HepG2 (cell line): ENCODE results near the gene GNB1. TPM values are rescaled to one million over a fixed set of nuclear protein-coding genes. Genes with fewer than 3 reads are reported as not detected.

Experiments used
- EP300 ChIP-seq, 3 experiments: sonication (generic) in 1 of 3; formaldehyde crosslinking in 1 of 3; IDR thresholded peaks; 2 replicates each; pipeline versions ENCODE4 v1.5.1 to v1.6.1; 2011 to 2020; ENCODE audit warnings: low read depth in 2 of 3, low read length in 2 of 3, borderline replicate concordance in 1 of 3, improper control_type of control experiment in 1 of 3, mild to moderate bottlenecking in 1 of 3, missing genetic modification reagents in 1 of 3, moderate library complexity in 1 of 3
- RXRA ChIP-seq: sonication (generic); formaldehyde crosslinking; IDR thresholded peaks from 2 replicates; pipeline ENCODE4 v1.5.1; 2020; ENCODE audit warnings: missing genetic modification reagents
- SRSF1 ChIP-seq: fragments of 200-400 bp; formaldehyde crosslinking; optimal IDR thresholded peaks from 2 replicates; pipeline ENCODE3; 2017; ENCODE audit warnings: mild to moderate bottlenecking, low read depth, low read length, moderate library complexity
- ZNF274 ChIP-seq: sonication (generic); formaldehyde crosslinking; IDR thresholded peaks from 2 replicates; pipeline ENCODE4 v1.5.1; 2020; ENCODE audit warnings: mild to moderate bottlenecking, missing genetic modification reagents
- ZSCAN25 ChIP-seq: sonication (generic); formaldehyde crosslinking; IDR thresholded peaks from 2 replicates; pipeline ENCODE4 v1.8.0; 2022; ENCODE audit warnings: mild to moderate bottlenecking, missing genetic modification reagents
- polyA plus RNA-seq, 8 experiments: library from polyadenylated mRNA; depleted of rRNA in 3 of 8; stranded (reverse) in 7 of 8; unstranded in 1 of 8; fragments of >200 nt; fragmentation: Illumina TruSeq in 4 of 8; extraction: Trizol in 4 of 8; gene quantifications; 2 replicates each; pipeline versions ENCODE4 v1.2.1 to v1.2.3, GENCODE V29; 2011 to 2016; ENCODE audit warnings: low read depth in 4 of 8, missing spikeins in 1 of 8, mixed read lengths in 1 of 8; ENCODE audit not compliant: insufficient read depth in 1 of 8
- total RNA-seq, 5 experiments: library from RNA; depleted of rRNA; stranded (reverse); fragments of >200 nt; fragmentation: Illumina TruSeq; extraction: Trizol; gene quantifications; 2 replicates each; pipeline ENCODE4 v1.2.3, GENCODE V29; 2016; ENCODE audit warnings: low read depth in 1 of 5
- TF ChIP-seq, protein P1 (sequence below): fragments of 450-650 bp; IDR thresholded peaks from 2 replicates; pipeline ENCODE4 v1.6.1; 2016
- TF ChIP-seq, protein P2 (sequence below): IDR thresholded peaks from 2 replicates; pipeline ENCODE4 v1.4.0; 2020; ENCODE audit warnings: mild to moderate bottlenecking, missing genetic modification reagents

Gene GNB1
- total and polyA plus RNA-seq, 2 of the 13 experiments (the other 11 are each of a cell fraction or from before 2014, with no cell fraction given) = 66.2 to 327 TPM

DNA sequence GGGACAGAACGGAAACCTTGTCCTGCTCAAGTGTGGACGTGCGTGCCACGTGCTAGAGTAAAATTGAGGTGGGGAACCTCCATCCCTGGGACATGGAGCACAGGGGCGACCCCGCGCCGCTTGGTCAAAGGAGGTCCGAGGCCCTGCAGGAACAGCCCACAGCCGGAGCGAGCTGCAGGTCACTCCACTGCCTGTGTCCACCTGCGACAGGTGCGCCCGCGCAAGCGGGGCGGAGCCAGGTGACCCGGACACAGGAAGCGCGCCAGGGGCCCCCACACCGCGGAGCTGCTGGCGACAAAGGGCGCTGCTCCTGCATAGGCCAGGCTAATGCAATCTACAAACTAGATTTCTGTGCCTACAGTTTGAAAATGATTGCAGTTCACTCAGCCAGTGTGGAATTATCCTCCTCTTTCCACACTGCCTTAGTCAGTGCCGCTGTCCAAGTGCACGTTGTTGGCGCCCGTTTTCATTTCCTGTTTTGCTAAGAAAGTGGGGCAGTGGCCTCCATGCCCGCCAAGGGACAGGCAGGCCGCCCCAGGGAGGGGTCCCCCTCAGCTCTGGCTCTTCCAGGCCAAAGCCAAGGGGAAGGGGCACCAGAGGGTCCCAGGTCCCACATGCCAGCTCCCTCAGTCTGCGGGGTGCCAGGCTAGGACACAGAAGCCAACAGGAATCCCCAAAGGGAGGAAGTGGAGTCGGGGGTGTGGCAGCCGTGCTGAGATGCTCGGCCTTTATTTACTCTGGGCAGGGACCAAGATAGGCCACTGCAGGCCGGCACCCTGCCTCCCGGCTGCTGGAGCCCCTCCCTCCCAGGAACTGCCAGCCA is 108.3 kb downstream of the GNB1 start (continued):
- TF ChIP-seq, protein P1, sequence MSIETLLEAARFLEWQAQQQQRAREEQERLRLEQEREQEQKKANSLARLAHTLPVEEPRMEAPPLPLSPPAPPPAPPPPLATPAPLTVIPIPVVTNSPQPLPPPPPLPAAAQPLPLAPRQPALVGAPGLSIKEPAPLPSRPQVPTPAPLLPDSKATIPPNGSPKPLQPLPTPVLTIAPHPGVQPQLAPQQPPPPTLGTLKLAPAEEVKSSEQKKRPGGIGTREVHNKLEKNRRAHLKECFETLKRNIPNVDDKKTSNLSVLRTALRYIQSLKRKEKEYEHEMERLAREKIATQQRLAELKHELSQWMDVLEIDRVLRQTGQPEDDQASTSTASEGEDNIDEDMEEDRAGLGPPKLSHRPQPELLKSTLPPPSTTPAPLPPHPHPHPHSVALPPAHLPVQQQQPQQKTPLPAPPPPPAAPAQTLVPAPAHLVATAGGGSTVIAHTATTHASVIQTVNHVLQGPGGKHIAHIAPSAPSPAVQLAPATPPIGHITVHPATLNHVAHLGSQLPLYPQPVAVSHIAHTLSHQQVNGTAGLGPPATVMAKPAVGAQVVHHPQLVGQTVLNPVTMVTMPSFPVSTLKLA = 0 out of 2 replicates have a peak, but pooled peaks have one; percentile 31
- TF ChIP-seq EP300 (IDR thresholded peaks at IDR 0.05; ENCODE audit: low read depth in 2 of 2, low read length in 2 of 2) (no peak), EP300 (CRISPR knock-in tag; IDR thresholded peaks at IDR 0.05; ENCODE audit: borderline replicate concordance) (0 out of 2 replicates have a peak, but pooled peaks have one; percentile 23), ZSCAN25 (CRISPR knock-in tag) (no peak), RXRA (CRISPR knock-in tag) (peak; percentile 61), SRSF1 (peak; percentile 46), ZNF274 (CRISPR knock-in tag) (0 out of 2 replicates have a peak, but pooled peaks have one; percentile 75)
- TF ChIP-seq, protein P2, sequence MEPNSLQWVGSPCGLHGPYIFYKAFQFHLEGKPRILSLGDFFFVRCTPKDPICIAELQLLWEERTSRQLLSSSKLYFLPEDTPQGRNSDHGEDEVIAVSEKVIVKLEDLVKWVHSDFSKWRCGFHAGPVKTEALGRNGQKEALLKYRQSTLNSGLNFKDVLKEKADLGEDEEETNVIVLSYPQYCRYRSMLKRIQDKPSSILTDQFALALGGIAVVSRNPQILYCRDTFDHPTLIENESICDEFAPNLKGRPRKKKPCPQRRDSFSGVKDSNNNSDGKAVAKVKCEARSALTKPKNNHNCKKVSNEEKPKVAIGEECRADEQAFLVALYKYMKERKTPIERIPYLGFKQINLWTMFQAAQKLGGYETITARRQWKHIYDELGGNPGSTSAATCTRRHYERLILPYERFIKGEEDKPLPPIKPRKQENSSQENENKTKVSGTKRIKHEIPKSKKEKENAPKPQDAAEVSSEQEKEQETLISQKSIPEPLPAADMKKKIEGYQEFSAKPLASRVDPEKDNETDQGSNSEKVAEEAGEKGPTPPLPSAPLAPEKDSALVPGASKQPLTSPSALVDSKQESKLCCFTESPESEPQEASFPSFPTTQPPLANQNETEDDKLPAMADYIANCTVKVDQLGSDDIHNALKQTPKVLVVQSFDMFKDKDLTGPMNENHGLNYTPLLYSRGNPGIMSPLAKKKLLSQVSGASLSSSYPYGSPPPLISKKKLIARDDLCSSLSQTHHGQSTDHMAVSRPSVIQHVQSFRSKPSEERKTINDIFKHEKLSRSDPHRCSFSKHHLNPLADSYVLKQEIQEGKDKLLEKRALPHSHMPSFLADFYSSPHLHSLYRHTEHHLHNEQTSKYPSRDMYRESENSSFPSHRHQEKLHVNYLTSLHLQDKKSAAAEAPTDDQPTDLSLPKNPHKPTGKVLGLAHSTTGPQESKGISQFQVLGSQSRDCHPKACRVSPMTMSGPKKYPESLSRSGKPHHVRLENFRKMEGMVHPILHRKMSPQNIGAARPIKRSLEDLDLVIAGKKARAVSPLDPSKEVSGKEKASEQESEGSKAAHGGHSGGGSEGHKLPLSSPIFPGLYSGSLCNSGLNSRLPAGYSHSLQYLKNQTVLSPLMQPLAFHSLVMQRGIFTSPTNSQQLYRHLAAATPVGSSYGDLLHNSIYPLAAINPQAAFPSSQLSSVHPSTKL = 0 out of 2 replicates have a peak, but pooled peaks have one; percentile 8
